ENCODE data around the gene SUN5.
"Not testable (repeated sequence)": the region's sequence is repeated elsewhere in the genome, so short reads cannot be mapped to it uniquely, and the experiment has no call there.

The SUN5 gene

GRCh38 chr20:32982617-32983458 lies 21.4 kb downstream of the SUN5 start:
- in situ Hi-C loops (cut with MboI; ENCODE audit: low sequenced_read_pairs): no loop called here

DNA sequence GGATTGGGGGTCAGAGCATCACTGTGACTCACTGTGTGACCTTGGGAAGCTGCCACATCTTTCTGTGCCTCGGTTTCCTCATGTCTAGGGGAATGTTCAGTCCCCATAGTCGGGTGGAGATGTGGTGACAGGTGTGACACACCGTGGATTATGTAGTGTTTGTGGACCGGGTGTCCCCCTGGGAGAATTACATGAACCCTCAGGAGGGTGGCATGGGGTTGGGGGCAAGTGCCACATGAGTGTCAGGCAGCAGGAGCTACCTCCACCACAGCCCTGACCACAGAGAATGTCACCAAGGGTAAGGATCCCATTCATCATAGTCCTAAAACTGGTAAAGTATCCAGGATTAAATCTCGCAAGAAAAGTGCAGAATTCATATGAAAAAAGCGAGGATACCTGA lies 23.2 kb downstream of the SUN5 start:
- in situ Hi-C loops (cut with MboI; ENCODE audit: low sequenced_read_pairs): no loop called here

GRCh38 chr20:32980131-32980941 lies 23.9 kb downstream of the SUN5 start:
- in situ Hi-C loops (cut with MboI; ENCODE audit: low sequenced_read_pairs): no loop called here

GRCh38 chr20:32979201-32979998 lies 24.8 kb downstream of the SUN5 start:
- in situ Hi-C loops (cut with MboI; ENCODE audit: low sequenced_read_pairs): no loop called here

DNA sequence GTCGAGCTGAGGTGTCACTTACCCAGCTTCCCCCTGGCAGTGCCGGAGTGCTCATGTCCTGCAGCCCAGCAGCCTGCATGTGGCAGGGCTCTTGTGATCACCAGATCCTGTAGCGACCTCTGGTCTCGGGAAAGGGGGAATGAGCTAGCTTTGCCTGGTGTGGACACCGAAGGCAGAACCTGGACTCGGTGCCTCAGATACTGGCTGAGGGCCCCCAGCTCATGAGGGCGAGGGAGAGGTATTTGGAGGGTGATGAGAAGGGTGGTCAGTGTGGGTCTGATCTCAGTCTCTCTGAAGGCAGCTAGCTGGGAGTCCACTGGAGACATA lies 26.3 kb downstream of the SUN5 start:
- in situ Hi-C loops (cut with MboI; ENCODE audit: low sequenced_read_pairs): no loop called here

DNA sequence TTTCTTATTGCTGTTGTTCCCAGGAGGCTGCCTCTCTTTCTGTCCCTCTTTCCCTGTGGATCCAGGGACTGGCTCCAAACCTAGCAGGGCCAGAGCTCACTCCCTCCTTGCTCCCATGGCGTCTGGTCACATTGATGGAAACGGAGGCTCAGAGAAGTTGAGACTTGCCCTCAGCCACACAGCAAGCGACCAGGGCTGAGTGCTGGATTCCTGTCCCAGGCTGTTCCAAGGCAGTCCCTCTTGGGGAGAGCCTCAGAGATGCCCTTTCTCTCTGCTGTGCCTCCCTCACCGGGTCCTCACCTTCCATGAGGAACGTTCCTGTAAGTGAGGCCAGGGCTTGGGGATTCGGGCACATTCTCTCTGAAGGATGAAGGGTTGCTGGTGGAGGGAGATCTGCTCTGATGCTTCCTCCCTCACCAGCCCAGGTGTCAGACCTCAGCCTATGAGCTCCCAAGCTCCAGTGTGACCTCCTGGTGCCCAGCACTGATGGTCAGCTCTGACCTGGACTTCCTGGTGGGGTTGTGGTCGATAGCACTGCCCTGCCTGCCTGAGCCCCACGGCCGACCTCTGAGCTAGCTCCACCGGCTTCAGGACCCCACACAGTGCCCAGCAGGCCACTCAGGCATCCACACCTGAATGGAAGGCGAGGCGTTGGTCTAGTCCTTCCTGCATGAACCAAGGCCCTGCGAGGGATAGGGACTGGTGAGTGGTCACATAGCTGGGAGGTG lies 26.8 kb downstream of the SUN5 start:
- in situ Hi-C loops (cut with MboI; ENCODE audit: low sequenced_read_pairs): no loop called here

- in situ Hi-C loops (cut with MboI; ENCODE audit: low sequenced_read_pairs): no loop called here
Observed at GRCh38 chr20:32976746-32977145, 27.5 kb downstream of the SUN5 start.

- in situ Hi-C loops (cut with MboI; ENCODE audit: low sequenced_read_pairs): no loop called here
Observed at GRCh38 chr20:32975698-32976674, 28.2 kb downstream of the SUN5 start.

- in situ Hi-C loops (cut with MboI; ENCODE audit: low sequenced_read_pairs): not testable (repeated sequence)
Observed at GRCh38 chr20:32975121-32975520, 29.1 kb downstream of the SUN5 start.

DNA sequence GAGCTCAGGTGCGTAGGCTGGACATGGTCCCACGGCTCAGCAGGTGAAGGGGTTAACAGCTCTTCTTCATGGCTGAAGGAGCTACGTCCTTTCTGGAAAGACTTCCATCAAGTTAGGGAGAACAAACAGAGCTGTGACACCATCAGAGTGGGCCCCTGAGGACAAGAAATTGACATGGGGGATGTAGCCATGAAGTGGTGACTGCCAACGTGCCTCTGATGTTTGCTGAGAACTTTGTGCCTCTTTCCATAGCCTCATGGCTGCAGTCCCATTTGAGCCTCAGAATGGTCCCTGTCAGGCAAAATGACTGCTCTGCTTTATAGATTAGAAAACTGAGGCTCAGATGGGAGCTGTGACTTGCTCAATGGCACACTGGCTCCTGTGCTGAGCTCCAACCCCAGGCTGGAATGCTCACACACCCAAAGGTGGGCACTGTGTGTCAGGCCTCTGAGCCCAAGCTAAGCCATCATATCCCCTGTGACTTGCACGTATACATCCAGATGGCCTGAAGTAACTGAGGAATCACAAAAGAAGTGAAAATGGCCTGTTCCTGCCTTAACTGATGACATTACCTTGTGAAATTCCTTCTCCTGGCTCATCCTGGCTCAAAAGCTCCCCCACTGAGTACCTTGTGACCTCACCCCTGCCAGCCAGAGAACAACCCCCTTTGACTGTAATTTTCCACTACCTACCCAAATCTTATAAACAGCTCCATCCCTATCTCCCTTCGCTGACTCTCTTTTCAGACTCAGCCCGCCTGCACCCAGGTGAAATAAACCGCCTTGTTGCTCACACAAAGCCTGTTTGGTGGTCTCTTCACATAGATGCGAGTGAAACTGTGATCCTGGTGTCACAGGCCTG lies 29.8 kb downstream of the SUN5 start:
- in situ Hi-C loops (cut with MboI; ENCODE audit: low sequenced_read_pairs): not testable (repeated sequence)

- in situ Hi-C loops (cut with MboI; ENCODE audit: low sequenced_read_pairs): no loop called here
Observed at GRCh38 chr20:32973077-32973717, 31.0 kb downstream of the SUN5 start.

- in situ Hi-C loops (cut with MboI; ENCODE audit: low sequenced_read_pairs): no loop called here
Observed at GRCh38 chr20:32972181-32973076, 31.8 kb downstream of the SUN5 start.

GRCh38 chr20:32971703-32972161 lies 32.5 kb downstream of the SUN5 start:
- in situ Hi-C loops (cut with MboI; ENCODE audit: low sequenced_read_pairs): no loop called here

DNA sequence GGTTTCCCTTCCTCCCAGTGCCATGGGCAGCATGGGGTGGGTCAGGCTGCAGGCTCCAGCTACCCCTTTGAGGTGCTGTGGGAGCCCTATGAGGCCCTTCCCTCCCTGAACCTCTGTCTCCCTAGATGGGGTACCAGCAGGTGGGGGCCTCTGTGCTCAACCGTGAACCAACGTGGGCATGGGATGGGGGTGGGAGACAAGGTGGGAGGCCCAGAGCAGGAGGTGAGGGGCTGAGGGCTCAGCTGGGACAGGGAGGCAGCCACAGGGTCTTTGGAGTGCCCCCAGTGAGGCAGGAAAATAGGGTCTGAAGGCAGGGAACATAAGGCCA lies 33.3 kb downstream of the SUN5 start:
- in situ Hi-C loops (cut with MboI; ENCODE audit: low sequenced_read_pairs): no loop called here

DNA sequence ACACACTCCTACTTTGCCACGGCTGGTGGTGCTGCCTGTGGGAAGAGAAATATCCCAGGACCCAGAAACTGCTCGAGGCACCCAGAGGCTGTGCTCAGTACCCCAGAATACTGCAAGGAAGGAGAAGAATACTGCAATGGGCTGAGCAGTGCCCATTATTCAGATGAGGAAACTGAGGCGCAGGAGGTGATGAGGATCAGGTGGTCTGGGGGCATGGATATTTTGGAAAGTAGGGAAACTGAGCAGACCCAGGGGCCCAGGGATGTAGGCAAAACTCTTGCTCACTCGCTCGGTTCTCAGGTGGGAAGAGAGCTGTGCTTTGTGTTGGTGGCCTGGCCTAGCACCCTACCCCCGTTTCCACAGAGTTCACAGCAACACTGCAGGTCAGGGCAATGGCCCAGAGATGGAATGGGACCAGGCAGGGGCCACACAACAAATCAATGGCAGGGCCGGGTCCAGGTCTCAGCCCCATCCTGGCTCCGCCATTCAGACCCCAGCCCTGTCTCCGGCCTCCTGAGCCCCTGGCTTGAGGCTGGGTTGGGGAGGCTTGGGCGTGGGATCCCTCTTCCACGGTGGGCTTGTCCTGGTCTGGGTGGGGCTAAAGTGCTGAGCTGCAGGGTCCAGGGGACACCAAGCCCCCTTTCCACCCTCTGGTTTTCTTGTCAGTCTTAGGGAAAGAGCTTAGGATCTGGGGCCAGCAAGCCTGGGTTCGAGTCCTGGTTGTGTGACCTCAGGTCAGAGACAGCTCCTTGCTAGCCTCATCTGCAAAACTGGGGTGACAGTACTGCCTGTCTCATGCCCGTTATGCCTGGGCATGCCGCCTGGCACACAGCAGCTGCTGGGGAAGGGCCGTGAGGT lies 33.9 kb downstream of the SUN5 start:
- in situ Hi-C loops (cut with MboI; ENCODE audit: low sequenced_read_pairs): no loop called here

GRCh38 chr20:32969356-32970114 lies 34.7 kb downstream of the SUN5 start:
- in situ Hi-C loops (cut with MboI; ENCODE audit: low sequenced_read_pairs): no loop called here
